HG03175 (cell line): ENCODE measurements around the gene PLEKHG5.

Experiments used
- ATAC-seq: cut with Tn5 transposase; IDR thresholded peaks from one replicate; pipeline ENCODE4 v1.9.1; 2021; ENCODE audit warnings: mild to moderate bottlenecking, moderate library complexity; ENCODE audit not compliant: unreplicated experiment

The PLEKHG5 gene

DNA sequence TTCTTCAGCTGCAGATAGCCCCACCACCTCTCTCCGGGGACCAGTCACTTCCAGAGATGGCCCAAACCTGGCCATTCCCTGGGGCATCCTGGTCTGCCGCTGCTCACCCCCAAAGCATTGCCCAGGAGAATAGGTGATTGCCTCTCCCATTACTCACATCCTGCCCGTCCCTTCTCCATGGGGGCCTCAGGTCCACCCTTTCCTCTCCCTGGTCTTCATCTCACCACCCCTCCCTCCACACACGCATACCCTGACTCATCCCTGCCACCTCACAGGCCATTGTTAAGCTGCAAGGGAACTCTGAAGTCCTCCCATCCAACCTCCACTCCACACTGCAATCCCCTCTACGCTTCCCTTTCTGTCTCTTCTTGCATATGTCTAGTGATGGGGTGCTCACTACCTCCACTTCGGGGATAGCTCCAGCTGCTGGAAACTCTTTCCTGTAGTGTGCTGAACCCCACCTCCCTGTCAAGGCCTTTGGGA, at the start of gene PLEKHG5:
Gene PLEKHG5, minus strand, starts transcription at position 188 of the 483 bp plus-strand sequence. CDS start 14,096 bp downstream, outside the sequence.
- ATAC-seq, result no peak

- ATAC-seq, result no peak
These were observed 47.5 kb upstream of the PLEKHG5 start for GRCh38 chr1:6538956-6539355.

DNA sequence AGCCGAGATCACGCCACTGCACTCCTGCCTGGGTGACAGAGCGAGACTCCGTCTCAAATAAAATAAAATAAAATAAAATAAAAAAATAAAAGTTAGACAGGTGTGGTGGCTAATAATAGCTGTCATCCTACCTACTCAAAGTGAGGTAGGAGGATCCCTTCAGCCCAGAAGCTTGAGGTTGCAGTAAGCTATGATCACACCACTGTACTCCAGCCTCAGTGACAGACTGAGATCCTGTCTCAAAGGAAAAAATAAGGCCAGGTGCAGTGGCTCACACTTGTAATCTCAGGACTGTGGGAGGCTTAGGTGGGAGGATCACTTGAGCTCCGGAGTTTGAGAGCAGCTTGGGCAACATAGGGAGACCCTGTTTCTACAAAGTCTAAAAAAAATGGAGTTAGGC, 44.8 kb upstream of the PLEKHG5 start:
- ATAC-seq, result no peak

- ATAC-seq, result no peak
These were observed 43.7 kb upstream of the PLEKHG5 start for GRCh38 chr1:6535214-6535613.

GRCh38 chr1:6534248-6534822, 42.9 kb upstream of the PLEKHG5 start:
- no peak for ATAC-seq

GRCh38 chr1:6531996-6532395, 40.5 kb upstream of the PLEKHG5 start:
- ATAC-seq, result no peak

DNA sequence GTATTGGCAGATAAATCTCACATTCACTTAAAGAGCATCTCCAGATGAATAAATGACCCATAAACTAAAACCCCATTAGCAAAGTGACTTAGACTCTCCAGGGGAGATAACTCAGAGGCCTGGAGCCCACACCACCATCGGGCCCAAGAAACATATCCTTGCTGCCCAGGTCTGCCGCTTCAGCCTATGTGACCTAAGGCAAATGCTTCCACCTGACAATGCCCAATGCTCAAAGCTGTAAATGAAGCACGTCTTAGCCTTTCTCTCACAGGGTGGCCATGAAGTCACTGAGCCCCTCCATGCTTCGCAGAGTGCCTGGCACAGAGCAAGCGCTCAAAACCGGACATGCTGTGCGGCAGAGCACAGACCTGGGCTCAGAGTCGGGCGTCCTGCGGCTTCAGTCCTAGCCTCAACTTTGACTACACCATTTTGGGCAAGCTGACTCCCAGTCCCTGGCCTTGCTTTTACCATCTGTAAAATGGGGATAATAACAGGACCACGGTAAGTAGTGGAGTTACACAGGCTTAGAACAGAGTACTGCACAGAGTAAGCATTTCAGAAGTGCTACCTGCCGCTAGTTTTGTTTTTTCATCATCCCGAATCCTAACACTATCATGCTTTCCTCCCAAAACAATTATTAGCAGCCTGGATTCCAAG, 39.2 kb upstream of the PLEKHG5 start:
- no peak for ATAC-seq

GRCh38 chr1:6528492-6528891, 37.0 kb upstream of the PLEKHG5 start:
- no peak for ATAC-seq

- ATAC-seq, result no peak
These were observed 34.8 kb upstream of the PLEKHG5 start for GRCh38 chr1:6526316-6526715.

DNA sequence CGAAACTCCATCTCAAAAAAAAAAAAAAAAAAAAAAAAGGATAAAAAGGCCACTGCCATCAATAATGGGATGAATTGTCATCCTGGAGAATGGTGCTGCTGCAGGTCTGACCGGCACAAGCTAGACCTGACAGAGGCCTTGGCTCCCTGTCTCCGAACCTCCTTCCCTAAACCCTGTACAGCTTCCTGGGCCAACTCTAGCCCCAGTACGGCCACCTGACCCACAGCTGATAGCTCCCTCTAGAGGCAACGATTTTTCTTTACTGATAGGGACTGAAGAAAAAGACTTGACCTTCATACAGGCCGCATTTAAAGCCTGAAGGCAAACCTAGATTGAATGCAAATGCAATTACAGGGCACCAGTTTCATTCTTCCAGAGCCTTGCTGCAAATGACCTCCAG, 32.1 kb upstream of the PLEKHG5 start:
- no peak for ATAC-seq

- no peak for ATAC-seq
These were observed 30.1 kb upstream of the PLEKHG5 start for GRCh38 chr1:6521536-6521935.

DNA sequence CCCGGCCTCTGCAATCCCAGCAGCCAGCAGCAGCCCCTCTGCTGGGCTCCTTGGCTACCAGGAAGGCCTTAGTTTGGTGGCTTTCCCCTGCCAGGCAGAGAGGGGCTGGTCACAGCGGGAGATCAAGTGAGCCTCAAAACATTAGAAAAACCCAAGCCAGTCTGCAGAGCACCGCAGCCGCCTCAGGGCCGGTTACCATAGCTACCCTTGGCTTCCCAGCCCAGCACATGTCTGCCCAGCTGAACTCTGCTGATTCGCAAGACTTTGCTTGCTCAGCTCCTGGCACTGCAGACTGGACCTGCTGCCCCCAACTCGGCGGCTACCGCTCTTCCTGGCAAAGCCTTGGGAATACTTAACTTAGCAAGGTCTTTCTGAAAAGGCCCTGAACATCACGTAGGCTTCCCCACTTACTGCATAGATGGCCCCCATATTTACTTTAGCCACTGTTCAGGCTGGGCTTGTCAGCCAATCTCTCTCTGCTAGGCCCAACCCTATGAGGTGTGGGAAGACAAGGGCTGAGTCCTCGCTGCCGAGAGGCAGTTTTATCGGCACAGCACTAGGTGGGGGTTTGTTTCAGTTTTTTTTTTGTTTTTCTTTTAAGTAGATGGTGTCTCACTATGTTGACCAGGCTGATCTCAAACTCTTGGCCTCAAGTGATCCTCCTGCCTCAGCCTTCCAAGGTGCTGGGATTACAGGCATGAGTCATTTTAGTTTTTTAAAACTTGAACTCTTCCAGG, 28.6 kb upstream of the PLEKHG5 start:
- no peak for ATAC-seq

GRCh38 chr1:6519491-6519934, 28.0 kb upstream of the PLEKHG5 start:
- no peak for ATAC-seq

DNA sequence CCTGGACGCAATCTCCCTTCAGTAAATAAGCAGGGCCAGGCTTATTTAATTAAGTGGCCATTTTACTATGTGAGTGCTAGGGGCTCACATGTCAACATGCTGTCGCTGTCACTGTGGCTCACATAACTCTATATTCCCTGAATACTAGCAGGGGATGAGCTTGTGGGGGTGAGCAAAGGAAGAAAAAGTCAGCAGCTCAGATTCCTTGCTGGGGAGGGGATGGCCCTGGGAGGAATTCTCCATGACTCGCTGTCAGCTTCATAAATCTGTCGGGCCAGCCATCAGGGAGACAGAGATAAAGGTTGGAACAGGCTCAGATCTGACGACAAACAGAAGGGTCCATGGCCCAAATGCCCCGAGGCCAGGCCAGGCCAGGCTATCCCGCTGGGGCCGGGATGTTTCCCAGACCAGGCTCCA, 26.0 kb upstream of the PLEKHG5 start:
- no peak for ATAC-seq

DNA sequence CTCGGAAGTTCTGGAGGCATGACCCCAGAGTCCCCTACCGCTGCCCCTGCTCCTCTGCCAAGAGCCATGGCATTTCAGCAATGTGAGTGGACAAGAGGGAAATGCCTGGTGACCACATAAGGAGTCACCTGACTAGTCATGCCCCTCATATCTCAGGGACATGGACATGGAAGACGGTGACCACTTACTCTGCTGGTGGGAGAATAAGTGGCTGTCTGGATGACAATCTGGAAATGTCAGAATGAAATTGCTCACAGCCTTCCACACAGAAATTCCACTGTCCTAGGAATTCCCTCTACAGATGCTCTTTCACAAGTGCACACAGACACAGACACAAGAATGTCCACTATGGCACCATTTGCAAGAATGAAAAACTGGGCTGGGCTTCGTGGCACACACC, 24.3 kb upstream of the PLEKHG5 start:
- no peak for ATAC-seq

- ATAC-seq, result no peak
These were observed 21.9 kb upstream of the PLEKHG5 start for GRCh38 chr1:6513320-6513801.

GRCh38 chr1:6512908-6513280, 21.4 kb upstream of the PLEKHG5 start:
- ATAC-seq, result no peak

GRCh38 chr1:6512245-6512907, 20.9 kb upstream of the PLEKHG5 start:
- no peak for ATAC-seq

DNA sequence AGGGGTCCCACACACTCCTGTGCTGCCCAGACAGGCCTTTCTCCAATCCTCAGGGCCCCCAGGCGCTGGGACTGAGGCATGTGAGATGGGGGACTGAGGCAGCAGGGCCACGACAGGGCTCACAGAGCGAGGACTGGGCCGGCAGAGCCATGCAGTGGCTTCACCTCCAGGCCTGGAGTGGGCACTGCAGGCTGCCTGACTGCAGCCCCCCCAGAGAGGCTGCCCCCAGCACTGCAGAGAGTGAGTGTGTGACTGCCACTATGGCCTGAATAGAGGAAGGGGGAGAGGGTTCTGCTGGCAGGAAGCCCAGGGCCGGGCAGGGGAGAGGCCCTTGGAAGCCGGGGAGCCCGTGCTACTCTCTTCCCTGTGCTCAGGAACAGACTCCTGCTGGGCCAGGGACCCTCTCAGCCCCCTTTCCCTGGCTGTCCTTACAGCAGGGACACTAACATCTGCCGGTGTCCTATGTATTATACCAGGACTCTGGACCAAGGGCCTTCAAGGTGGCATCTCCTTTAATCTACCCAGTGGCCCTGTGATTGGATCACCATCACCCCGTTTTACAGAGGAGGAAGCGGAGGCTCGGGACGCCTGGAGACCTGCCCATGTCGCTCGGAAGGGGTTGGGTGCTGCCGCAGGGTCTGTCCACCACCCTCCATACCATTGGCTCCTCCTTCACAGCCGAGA, 20.2 kb upstream of the PLEKHG5 start:
- no peak for ATAC-seq

- ATAC-seq, result no peak
These were observed 19.6 kb upstream of the PLEKHG5 start for GRCh38 chr1:6511056-6511455.

- ATAC-seq, result no peak
These were observed 19.0 kb upstream of the PLEKHG5 start for GRCh38 chr1:6510493-6510892.
